Epithelial cell of esophagus (primary cell): ENCODE results near the gene INTS6.

Experiments
- DNase-seq: peaks from one replicate; pipeline ENCODE4 v3.0.0; 2010; ENCODE audit warnings: low read depth
- H3K4me3 ChIP-seq: 2 replicates; pipeline ENCODE4 v1.5.1; 2011; ENCODE audit warnings: mild to moderate bottlenecking, low read length, control low read depth
- CTCF ChIP-seq: IDR thresholded peaks from 2 replicates; pipeline ENCODE4 v1.5.1; 2011; ENCODE audit warnings: low read depth, mild to moderate bottlenecking, low read length, control low read depth, inconsistent platforms; ENCODE audit not compliant: insufficient read depth; ENCODE audit errors: missing control alignments

Gene INTS6

GRCh38 chr13:51339952-51340732 lies 112.7 kb downstream of the INTS6 start:
- TF ChIP-seq CTCF = no peak
- DNase-seq = peak; percentile 51
- no peak overlapping the region for H3K4me3 ChIP-seq

GRCh38 chr13:51339354-51339753 lies 113.5 kb downstream of the INTS6 start, which contains the start of gene SERPINE3:
Gene SERPINE3, plus strand, starts transcription at chr13:51339691. Its CDS starts 1,401 bp downstream, at chr13:51341092.
- DNase-seq = no peak
- no peak within 1 kb of the TSS for H3K4me3 ChIP-seq
- TF ChIP-seq CTCF = no peak

- no peak for TF ChIP-seq CTCF
- H3K4me3 ChIP-seq = no peak overlapping the region
- DNase-seq = no peak
Observed at GRCh38 chr13:51336746-51337145, 116.1 kb downstream of the INTS6 start.

DNA sequence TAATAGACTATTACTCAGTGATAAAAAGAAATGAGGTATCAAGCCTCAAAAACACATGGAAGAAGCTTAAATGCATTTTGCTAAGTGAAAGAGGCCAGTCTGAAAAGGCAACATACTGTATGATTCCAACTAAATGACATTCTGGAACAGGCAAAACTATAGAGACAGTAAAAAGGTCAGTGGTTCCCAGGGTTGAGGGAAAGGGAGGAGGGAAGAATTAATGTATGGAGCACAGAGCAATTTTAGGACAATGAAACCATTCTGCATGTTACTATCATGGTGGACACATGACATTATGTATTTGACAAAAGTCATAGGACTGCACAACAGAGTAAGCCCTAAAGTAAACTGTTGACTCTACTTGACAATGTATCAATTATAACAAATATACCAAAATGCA lies 119.0 kb downstream of the INTS6 start:
- DNase-seq = no peak
- no peak overlapping the region for H3K4me3 ChIP-seq
- no peak for TF ChIP-seq CTCF

DNA sequence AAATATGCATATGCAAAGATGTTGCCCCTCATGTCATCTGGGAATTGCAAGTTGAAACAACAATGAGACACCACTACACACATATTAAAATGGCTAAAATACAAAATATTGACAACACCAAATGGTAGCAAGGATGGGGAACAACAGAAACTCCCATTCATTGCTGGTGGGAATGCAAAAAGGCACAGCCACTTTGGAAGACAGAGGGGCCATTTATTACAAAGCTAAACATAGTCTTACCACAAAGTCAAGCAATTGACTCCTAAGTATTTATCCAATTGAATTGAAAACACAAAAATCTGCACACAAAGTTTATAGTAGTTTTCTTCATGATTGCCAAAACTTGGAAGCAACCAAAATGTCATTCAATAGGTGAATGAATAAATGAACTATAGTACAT lies 119.4 kb downstream of the INTS6 start:
- H3K4me3 ChIP-seq = no peak overlapping the region
- no peak for DNase-seq
- no peak for TF ChIP-seq CTCF

DNA sequence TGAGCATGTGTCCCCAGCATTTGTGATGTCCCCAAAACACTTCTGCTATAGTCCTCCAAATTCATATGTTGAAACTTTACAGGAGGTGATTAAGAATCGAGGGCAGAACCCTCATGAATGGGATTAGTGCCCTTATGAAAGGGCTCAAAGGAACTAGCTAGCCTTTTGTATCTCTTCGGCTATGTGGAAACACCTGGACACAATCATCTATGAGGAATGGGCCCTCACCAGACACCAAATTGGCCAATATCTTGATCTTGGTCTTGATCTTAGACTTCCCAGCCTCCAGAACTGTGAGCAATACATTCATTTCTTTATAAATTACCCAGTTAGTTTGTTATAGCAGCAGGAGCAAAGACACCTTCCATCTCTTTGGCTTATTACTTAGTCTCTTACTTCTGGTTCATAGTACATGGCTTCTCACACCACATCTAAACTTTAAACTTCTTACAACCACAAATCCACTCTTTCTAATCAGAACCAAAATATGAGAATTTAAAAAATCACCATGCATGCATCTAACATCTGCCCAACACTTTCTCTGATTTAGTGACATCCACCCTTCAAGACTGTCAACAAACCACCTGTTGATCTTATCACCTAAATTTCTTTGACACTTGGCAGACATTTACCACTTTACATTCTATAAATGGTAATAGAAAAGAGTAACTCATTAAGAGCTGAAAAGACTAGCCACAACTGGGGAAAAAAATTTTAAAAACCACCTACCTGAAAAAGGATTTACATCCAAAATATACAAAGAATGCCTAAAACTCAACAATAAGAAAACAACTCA lies 120.1 kb downstream of the INTS6 start:
- no peak for DNase-seq
- H3K4me3 ChIP-seq = no peak overlapping the region
- TF ChIP-seq CTCF = no peak
